SU-DHL-6 (cell line): ENCODE results near the gene GJA8.

Experiments used
- CTCF ChIP-seq: fragments of 200-600 bp; sonication (generic); IDR thresholded peaks from one replicate; pipeline ENCODE4 v1.5.1; 2017; ENCODE audit warnings: antibody characterized with exemption, mild to moderate bottlenecking, low read length, moderate library complexity; ENCODE audit not compliant: insufficient read depth, poor library complexity, severe bottlenecking
- EZH2phosphoT487 ChIP-seq: fragments of 200-600 bp; sonication (generic), shearing (Covaris generic); conservative IDR thresholded peaks from 2 replicates; pipeline ENCODE4 v1.6.1; 2018; ENCODE audit warnings: mild to moderate bottlenecking, antibody characterized with exemption, low read length, moderate library complexity, mixed read lengths

GRCh38 chr1:147895123-147895522 is 7.5 kb upstream of the GJA8 start:
- TF ChIP-seq CTCF = no peak
- TF ChIP-seq EZH2phosphoT487 = no peak
